Adrenal gland (tissue), 5 donors: ENCODE data around the gene MTHFD1L.

Source experiments
- CTCF ChIP-seq, 6 experiments: fragments of 450-650 bp in 4 of 6; fragments of 200-600 bp in 2 of 6; sonication (generic) in 1 of 6; IDR thresholded peaks; 1 replicate in 5 of 6; 2 replicates in 1 of 6; pipeline versions ENCODE4 v1.5.1 to v1.8.0; 2016 to 2021; ENCODE audit warnings: antibody characterized with exemption in 6 of 6, mild to moderate bottlenecking in 2 of 6, moderate library complexity in 1 of 6
- POLR2A ChIP-seq, 2 donors: fragments of 450-650 bp; IDR thresholded peaks; one replicate each; pipeline ENCODE4 v1.6.1; 2017; ENCODE audit warnings: antibody characterized with exemption in 2 of 2, mild to moderate bottlenecking in 2 of 2, moderate library complexity in 1 of 2
- donor health status: DM: no; HTN: no; CAD: no.

GRCh38 chr6:150890346-150890745 is 24.8 kb downstream of the MTHFD1L start:
- TF ChIP-seq CTCF (IDR thresholded peaks at IDR 0.05): no peak
- no peak for TF ChIP-seq POLR2A (IDR thresholded peaks at IDR 0.05)
